H1 (cell line): ENCODE measurements around the gene ANGEL2. TPM values are rescaled to one million over a fixed set of nuclear protein-coding genes. Genes with fewer than 3 reads are reported as not detected.

Experiments used
- BACH1 ChIP-seq: IDR thresholded peaks from 2 replicates; pipeline ENCODE4 v1.6.1; 2012; ENCODE audit warnings: low read length, improper control_type of control experiment
- FOSL1 ChIP-seq: IDR thresholded peaks from 2 replicates; pipeline ENCODE4 v1.6.1; 2011; ENCODE audit warnings: mild to moderate bottlenecking, low read depth, low read length, moderate library complexity; ENCODE audit not compliant: insufficient read depth
- GABPA ChIP-seq: IDR thresholded peaks from 2 replicates; pipeline ENCODE4 v1.6.1; 2011; ENCODE audit warnings: mild to moderate bottlenecking, low read length, moderate library complexity, borderline replicate concordance; ENCODE audit not compliant: insufficient read depth
- GTF2F1 ChIP-seq: IDR thresholded peaks from 2 replicates; pipeline ENCODE4 v1.6.1; 2012; ENCODE audit warnings: low read depth, low read length, improper control_type of control experiment, borderline replicate concordance
- HDAC6 ChIP-seq: IDR thresholded peaks from one replicate; pipeline ENCODE4 v1.7.1; 2012; ENCODE audit warnings: low read depth, mild to moderate bottlenecking, inconsistent platforms, low read length, moderate library complexity
- SAP30 ChIP-seq: fragments of 300-600 bp; sonication (generic); IDR thresholded peaks from 2 replicates; pipeline ENCODE4 v1.7.1; 2012; ENCODE audit warnings: low read length, moderate library complexity, mild to moderate bottlenecking, inconsistent platforms; ENCODE audit not compliant: insufficient read depth, insufficient replicate concordance
- SUZ12 ChIP-seq: fragments of 200-600 bp; sonication (generic); IDR thresholded peaks from 2 replicates; pipeline ENCODE4 v1.6.1; 2012; ENCODE audit warnings: mild to moderate bottlenecking, inconsistent platforms, low read length, moderate library complexity, mixed read lengths
- polyA plus RNA-seq, 7 experiments: library from polyadenylated mRNA; depleted of rRNA in 3 of 7; stranded (reverse) in 5 of 7; unstranded in 2 of 7; fragments of >200 nt in 5 of 7; fragments of 200-250 nt in 2 of 7; gene quantifications; 1 replicate in 5 of 7; 2 replicates in 1 of 7; 4 replicates in 1 of 7; pipeline versions ENCODE4 v1.2.1 to v1.2.3, GENCODE V29; 2011 to 2013; ENCODE audit warnings: missing spikeins in 2 of 7, mixed read lengths in 2 of 7
- total RNA-seq: library from RNA; stranded (reverse); fragmentation: NEBNext Ultra II Directional; extraction: Animal tissue kit (Norgen Biotek cat#: 25700); gene quantifications from 2 replicates; pipeline ENCODE4 v1.2.1, GENCODE V29; 2021
- TF ChIP-seq, protein P1 (sequence below): IDR thresholded peaks from 2 replicates; pipeline ENCODE4 v1.6.1; 2011; ENCODE audit warnings: low read length, improper control_type of control experiment

ANGEL2 gene
- total and polyA plus RNA-seq, 2 of the 8 experiments (the other 6 are each of a cell fraction or from before 2014, with no cell fraction given): 18.1 to 39.9 TPM

DNA sequence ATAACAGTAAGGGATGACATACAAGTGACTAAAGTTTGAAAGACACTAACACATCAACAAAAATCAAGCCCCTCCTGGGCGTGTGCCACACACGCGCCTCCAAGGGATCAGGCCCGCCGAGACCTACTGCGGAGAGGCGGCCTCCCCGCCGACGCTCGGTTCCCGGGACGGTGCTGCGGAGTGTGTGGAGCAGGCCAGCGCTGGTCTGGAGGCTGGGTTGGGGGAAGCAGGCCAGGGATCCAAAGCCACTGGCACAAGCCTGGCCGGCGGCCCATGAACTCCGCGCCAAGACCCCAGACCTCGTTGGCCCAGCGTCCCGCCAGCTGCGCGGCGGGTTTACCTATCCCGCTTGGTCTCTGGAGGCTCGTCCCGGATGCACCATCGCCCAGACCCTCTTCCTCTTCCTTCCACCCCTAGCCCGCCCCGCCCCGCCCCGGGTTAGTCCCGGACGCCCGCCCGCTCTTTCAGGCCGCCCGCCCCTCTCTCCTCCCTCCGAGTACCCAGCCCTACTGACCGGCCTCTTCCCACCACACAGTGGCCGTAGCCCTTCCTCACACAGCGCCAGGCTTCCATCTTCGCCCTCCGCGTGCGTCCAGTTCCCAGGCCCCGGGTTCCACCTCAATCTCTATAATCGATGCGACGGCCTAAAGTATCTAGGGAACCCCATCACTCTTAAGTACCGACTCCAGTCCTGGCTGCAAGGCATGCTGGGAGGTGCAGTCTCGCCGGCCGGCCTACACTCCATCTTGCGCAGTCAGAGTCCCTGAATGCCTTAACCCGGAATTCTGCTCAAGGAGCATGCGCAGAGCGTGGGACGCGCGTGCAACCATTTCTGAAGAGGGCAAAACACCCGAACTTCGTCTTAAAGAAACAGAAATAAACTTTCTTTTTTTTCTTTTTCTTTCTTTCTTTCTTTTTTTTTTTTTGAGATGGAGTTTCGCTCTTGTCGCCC lies at the start of gene ANGEL2 (continued):
- TF ChIP-seq, protein P1, sequence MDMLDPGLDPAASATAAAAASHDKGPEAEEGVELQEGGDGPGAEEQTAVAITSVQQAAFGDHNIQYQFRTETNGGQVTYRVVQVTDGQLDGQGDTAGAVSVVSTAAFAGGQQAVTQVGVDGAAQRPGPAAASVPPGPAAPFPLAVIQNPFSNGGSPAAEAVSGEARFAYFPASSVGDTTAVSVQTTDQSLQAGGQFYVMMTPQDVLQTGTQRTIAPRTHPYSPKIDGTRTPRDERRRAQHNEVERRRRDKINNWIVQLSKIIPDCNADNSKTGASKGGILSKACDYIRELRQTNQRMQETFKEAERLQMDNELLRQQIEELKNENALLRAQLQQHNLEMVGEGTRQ: no peak
- TF ChIP-seq BACH1 (no peak), GTF2F1 (no peak), FOSL1 (no peak), SUZ12 (no peak), SAP30 (no peak), HDAC6 (no peak), GABPA (no peak)
